PC-3 (cell line): ENCODE measurements around the gene PPHLN1.

ENCODE experiments used
- EZH2phosphoT487 ChIP-seq: fragments of 300-600 bp; sonication (generic); IDR thresholded peaks from 2 replicates; pipeline ENCODE4 v1.6.1; 2018; ENCODE audit warnings: mild to moderate bottlenecking, antibody characterized with exemption, low read length, borderline replicate concordance
- TF ChIP-seq, protein P1 (sequence below): fragments of 300-600 bp; sonication (generic); conservative IDR thresholded peaks from 2 replicates; pipeline ENCODE4 v1.5.1; 2017; ENCODE audit warnings: antibody characterized with exemption, low read depth, mild to moderate bottlenecking, low read length

DNA sequence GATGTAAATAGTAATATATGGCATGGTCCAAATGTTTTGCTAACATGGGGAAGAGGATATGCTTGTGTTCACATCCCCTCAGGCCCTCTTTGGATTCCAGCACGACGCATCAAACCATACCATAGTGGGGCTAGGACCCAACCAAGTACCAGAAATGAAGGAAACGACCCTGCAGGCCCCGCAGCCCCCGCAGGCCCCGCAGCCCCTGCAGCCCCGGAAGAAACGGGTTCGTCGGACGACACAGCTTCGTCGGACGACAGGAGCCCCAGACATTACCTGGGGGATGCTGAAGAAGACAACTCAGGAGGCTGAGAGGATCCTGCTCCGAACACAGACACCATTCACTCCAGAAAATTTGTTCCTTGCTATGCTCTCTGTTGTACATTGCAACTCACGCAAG, 119.9 kb downstream of the PPHLN1 start:
- no peak for TF ChIP-seq EZH2phosphoT487
- TF ChIP-seq, protein P1, sequence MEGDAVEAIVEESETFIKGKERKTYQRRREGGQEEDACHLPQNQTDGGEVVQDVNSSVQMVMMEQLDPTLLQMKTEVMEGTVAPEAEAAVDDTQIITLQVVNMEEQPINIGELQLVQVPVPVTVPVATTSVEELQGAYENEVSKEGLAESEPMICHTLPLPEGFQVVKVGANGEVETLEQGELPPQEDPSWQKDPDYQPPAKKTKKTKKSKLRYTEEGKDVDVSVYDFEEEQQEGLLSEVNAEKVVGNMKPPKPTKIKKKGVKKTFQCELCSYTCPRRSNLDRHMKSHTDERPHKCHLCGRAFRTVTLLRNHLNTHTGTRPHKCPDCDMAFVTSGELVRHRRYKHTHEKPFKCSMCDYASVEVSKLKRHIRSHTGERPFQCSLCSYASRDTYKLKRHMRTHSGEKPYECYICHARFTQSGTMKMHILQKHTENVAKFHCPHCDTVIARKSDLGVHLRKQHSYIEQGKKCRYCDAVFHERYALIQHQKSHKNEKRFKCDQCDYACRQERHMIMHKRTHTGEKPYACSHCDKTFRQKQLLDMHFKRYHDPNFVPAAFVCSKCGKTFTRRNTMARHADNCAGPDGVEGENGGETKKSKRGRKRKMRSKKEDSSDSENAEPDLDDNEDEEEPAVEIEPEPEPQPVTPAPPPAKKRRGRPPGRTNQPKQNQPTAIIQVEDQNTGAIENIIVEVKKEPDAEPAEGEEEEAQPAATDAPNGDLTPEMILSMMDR: no peak
